KMS-11 (cell line): ENCODE measurements around the gene UCN2.

Experiments used
- H2AFZ ChIP-seq: fragments of 200-600 bp; sonication (generic); 2 replicates; pipeline ENCODE4 v1.6.1; 2016; ENCODE audit warnings: antibody characterized with exemption, mixed run types, low read depth
- H3K27ac ChIP-seq: fragments of 200-600 bp; sonication (generic); 2 replicates; pipeline ENCODE4 v1.6.1; 2016; ENCODE audit warnings: mild to moderate bottlenecking, mixed run types
- H3K27me3 ChIP-seq: fragments of 200-600 bp; sonication (generic); 2 replicates; pipeline ENCODE4 v1.6.1; 2017; ENCODE audit warnings: mild to moderate bottlenecking, low read depth, mixed run types, moderate library complexity; ENCODE audit not compliant: insufficient read depth
- H3K36me3 ChIP-seq: fragments of 200-600 bp; sonication (generic); 2 replicates; pipeline ENCODE4 v1.6.1; 2017; ENCODE audit warnings: mild to moderate bottlenecking, mixed run types; ENCODE audit not compliant: insufficient read depth
- H3K4me1 ChIP-seq: fragments of 200-600 bp; sonication (generic); 2 replicates; pipeline ENCODE4 v1.6.1; 2016; ENCODE audit warnings: mild to moderate bottlenecking, low read depth, mixed run types; ENCODE audit not compliant: poor library complexity, severe bottlenecking
- H3K4me2 ChIP-seq: fragments of 200-600 bp; sonication (generic); 2 replicates; pipeline ENCODE4 v1.7.0; 2016; ENCODE audit warnings: mild to moderate bottlenecking, mixed run types
- H3K4me3 ChIP-seq: fragments of 200-600 bp; sonication (generic); IDR thresholded peaks from 2 replicates; pipeline ENCODE4 v1.6.1; 2017; ENCODE audit warnings: low read depth, low read length, mixed read lengths; ENCODE audit not compliant: insufficient read depth
- H3K79me2 ChIP-seq: fragments of 200-600 bp; sonication (generic); 2 replicates; pipeline ENCODE4 v1.6.1; 2016; ENCODE audit warnings: low read depth, mixed run types; ENCODE audit not compliant: insufficient read depth
- H3K9ac ChIP-seq: fragments of 200-600 bp; sonication (generic); 2 replicates; pipeline ENCODE4 v1.6.1; 2016; ENCODE audit warnings: mild to moderate bottlenecking, mixed run types
- H4K20me1 ChIP-seq: fragments of 200-600 bp; sonication (generic); 2 replicates; pipeline ENCODE4 v1.6.1; 2016; ENCODE audit warnings: mild to moderate bottlenecking, mixed run types; ENCODE audit not compliant: insufficient read depth
- CTCF ChIP-seq: fragments of 200-600 bp; sonication (generic); conservative IDR thresholded peaks from 2 replicates; pipeline ENCODE4 v1.6.1; 2017; ENCODE audit warnings: low read depth, mild to moderate bottlenecking, antibody characterized with exemption, low read length, moderate library complexity, mixed read lengths

The UCN2 gene

GRCh38 chr3:48516571-48516970 lies 47.0 kb downstream of the UCN2 start:
- Histone ChIP-seq H3K36me3 (no peaks in the 10 kb centered on the region), H3K4me1 (peaks cover 24% of the 10 kb centered on the region), H3K9ac (no peak overlapping the region), H3K4me3 (no peak overlapping the region), H3K27ac (no peak overlapping the region), H2AFZ (no peak overlapping the region), H4K20me1 (no peaks in the 10 kb centered on the region), H3K4me2 (no peak overlapping the region), H3K79me2 (no peaks in the 10 kb centered on the region), H3K27me3 (no peaks in the 10 kb centered on the region; the same call in 1 of the 2 replicates)
- no peak for TF ChIP-seq CTCF

GRCh38 chr3:48514431-48515227 lies 49.0 kb downstream of the UCN2 start:
- H3K79me2 ChIP-seq = no peaks in the 10 kb centered on the region
- no peaks in the 10 kb centered on the region; the same call in 1 of the 2 replicates for H3K27me3 ChIP-seq
- H3K4me3 ChIP-seq = no peak overlapping the region
- H3K9ac ChIP-seq = no peak overlapping the region
- no peaks in the 10 kb centered on the region for H4K20me1 ChIP-seq
- peak overlapping the region; percentile 48; the same call in 1 of the 2 replicates for H3K4me2 ChIP-seq
- no peak for TF ChIP-seq CTCF
- H3K4me1 ChIP-seq = peaks cover 24% of the 10 kb centered on the region
- H3K36me3 ChIP-seq = no peaks in the 10 kb centered on the region
- no peak overlapping the region for H3K27ac ChIP-seq
- H2AFZ ChIP-seq = no peak overlapping the region
